GM18517 (cell line): ENCODE measurements around the gene TMEM132C.
A peak's percentile ranks its signal among the peaks of the same experiment; 100 is the strongest.

Experiments used
- ATAC-seq: cut with Tn5 transposase; IDR thresholded peaks from one replicate; pipeline ENCODE4 v1.9.1; 2021; ENCODE audit warnings: mild to moderate bottlenecking, moderate library complexity; ENCODE audit not compliant: unreplicated experiment

The TMEM132C gene

GRCh38 chr12:128543971-128544370 is 277.0 kb downstream of the TMEM132C start:
- no peak for ATAC-seq

GRCh38 chr12:128548949-128549348 is 282.0 kb downstream of the TMEM132C start:
- ATAC-seq = no peak

GRCh38 chr12:128549601-128550218 is 282.7 kb downstream of the TMEM132C start:
- ATAC-seq = no peak

GRCh38 chr12:128551266-128551665 is 284.3 kb downstream of the TMEM132C start:
- ATAC-seq = no peak

GRCh38 chr12:128554546-128555304 is 287.8 kb downstream of the TMEM132C start:
- ATAC-seq = no peak

GRCh38 chr12:128557231-128557630 is 290.3 kb downstream of the TMEM132C start:
- no peak for ATAC-seq

- ATAC-seq = no peak
These were observed 298.0 kb downstream of the TMEM132C start for GRCh38 chr12:128564956-128565355.

- ATAC-seq = no peak
These were observed 300.8 kb downstream of the TMEM132C start for GRCh38 chr12:128567730-128568129.

- peak; percentile 42 for ATAC-seq
These were observed 303.5 kb downstream of the TMEM132C start for GRCh38 chr12:128570191-128571065.

- no peak for ATAC-seq
These were observed 305.2 kb downstream of the TMEM132C start for GRCh38 chr12:128571906-128572810.

- ATAC-seq = no peak
These were observed 306.9 kb downstream of the TMEM132C start for GRCh38 chr12:128573907-128574306.

- no peak for ATAC-seq
These were observed 311.1 kb downstream of the TMEM132C start for GRCh38 chr12:128578045-128578444.

- ATAC-seq = no peak
These were observed 314.4 kb downstream of the TMEM132C start for GRCh38 chr12:128581321-128581761.

GRCh38 chr12:128583453-128583852 is 316.5 kb downstream of the TMEM132C start:
- no peak for ATAC-seq

GRCh38 chr12:128586451-128587029 is 319.6 kb downstream of the TMEM132C start:
- no peak for ATAC-seq

GRCh38 chr12:128587918-128588317 is 320.9 kb downstream of the TMEM132C start:
- no peak for ATAC-seq

- no peak for ATAC-seq
These were observed 325.3 kb downstream of the TMEM132C start for GRCh38 chr12:128592220-128592744.

GRCh38 chr12:128594521-128594920 is 327.6 kb downstream of the TMEM132C start:
- ATAC-seq = no peak

- ATAC-seq = no peak
These were observed 328.6 kb downstream of the TMEM132C start for GRCh38 chr12:128595609-128596008.

- no peak for ATAC-seq
These were observed 333.9 kb downstream of the TMEM132C start for GRCh38 chr12:128600886-128601285.
